ENCODE results near the gene PON3.

Gene PON3

GRCh38 chr7:95396136-95397032, at the start of gene PON3:
PON3 (minus strand) TSS chr7:95396375; CDS start chr7:95396350, 25 bp downstream.
- DNase-seq: peak; percentile 9

GRCh38 chr7:95444796-95445195, 48.6 kb upstream of the PON3 start:
- no peak for DNase-seq

- DNase-seq: no peak
These were observed 45.1 kb upstream of the PON3 start for GRCh38 chr7:95441042-95441823.

- no peak for DNase-seq
These were observed 44.3 kb upstream of the PON3 start for GRCh38 chr7:95440394-95441038.

- DNase-seq: no peak
These were observed 40.2 kb upstream of the PON3 start for GRCh38 chr7:95436407-95436806.

GRCh38 chr7:95435422-95435780, 39.2 kb upstream of the PON3 start:
- no peak for DNase-seq

- peak; percentile 84 for DNase-seq
These were observed 38.6 kb upstream of the PON3 start, which contains the start of gene PON2 for GRCh38 chr7:95434557-95435421. PON2 (minus strand) TSS chr7:95435028; CDS start chr7:95434951, 77 bp downstream.

GRCh38 chr7:95433952-95434556, 37.9 kb upstream of the PON3 start:
- no peak for DNase-seq

GRCh38 chr7:95433129-95433528, 37.0 kb upstream of the PON3 start:
- DNase-seq: no peak

GRCh38 chr7:95432606-95433005, 36.4 kb upstream of the PON3 start:
- DNase-seq: no peak

GRCh38 chr7:95430864-95431263, 34.7 kb upstream of the PON3 start:
- DNase-seq: peak; percentile 7

- no peak for DNase-seq
These were observed 33.2 kb upstream of the PON3 start for GRCh38 chr7:95429241-95429990.

GRCh38 chr7:95427914-95428516, 31.8 kb upstream of the PON3 start:
- DNase-seq: no peak

- DNase-seq: no peak
These were observed 31.0 kb upstream of the PON3 start for GRCh38 chr7:95427166-95427565.

GRCh38 chr7:95425694-95426093, 29.5 kb upstream of the PON3 start:
- no peak for DNase-seq

- DNase-seq: no peak
These were observed 28.5 kb upstream of the PON3 start for GRCh38 chr7:95424716-95425115.

- DNase-seq: no peak
These were observed 25.8 kb upstream of the PON3 start for GRCh38 chr7:95421847-95422444.

- no peak for DNase-seq
These were observed 25.0 kb upstream of the PON3 start for GRCh38 chr7:95421000-95421846.

- no peak for DNase-seq
These were observed 15.9 kb upstream of the PON3 start for GRCh38 chr7:95412075-95412474.

Measured in EL (cell line).